Mammary epithelial cell (primary cell): ENCODE data around the gene CPLANE2.

Experiments
- EZH2 ChIP-seq: IDR thresholded peaks from 2 replicates; pipeline ENCODE4 v1.6.1; 2012; ENCODE audit warnings: low read length, inconsistent platforms, borderline replicate concordance
- TF ChIP-seq, protein P1 (sequence below), 2 donors: IDR thresholded peaks in 1 of 2; conservative IDR thresholded peaks in 1 of 2; 2 replicates each; pipeline ENCODE4 v1.5.1; 2011 to 2012; ENCODE audit warnings: inconsistent platforms in 2 of 2, low read length in 2 of 2, mild to moderate bottlenecking in 2 of 2, control low read depth in 1 of 2, low read depth in 1 of 2; ENCODE audit not compliant: insufficient read depth in 1 of 2; ENCODE audit errors: extremely low read depth in 1 of 2

GRCh38 chr1:16226490-16227179 is 10.3 kb downstream of the CPLANE2 start:
- TF ChIP-seq, protein P1, sequence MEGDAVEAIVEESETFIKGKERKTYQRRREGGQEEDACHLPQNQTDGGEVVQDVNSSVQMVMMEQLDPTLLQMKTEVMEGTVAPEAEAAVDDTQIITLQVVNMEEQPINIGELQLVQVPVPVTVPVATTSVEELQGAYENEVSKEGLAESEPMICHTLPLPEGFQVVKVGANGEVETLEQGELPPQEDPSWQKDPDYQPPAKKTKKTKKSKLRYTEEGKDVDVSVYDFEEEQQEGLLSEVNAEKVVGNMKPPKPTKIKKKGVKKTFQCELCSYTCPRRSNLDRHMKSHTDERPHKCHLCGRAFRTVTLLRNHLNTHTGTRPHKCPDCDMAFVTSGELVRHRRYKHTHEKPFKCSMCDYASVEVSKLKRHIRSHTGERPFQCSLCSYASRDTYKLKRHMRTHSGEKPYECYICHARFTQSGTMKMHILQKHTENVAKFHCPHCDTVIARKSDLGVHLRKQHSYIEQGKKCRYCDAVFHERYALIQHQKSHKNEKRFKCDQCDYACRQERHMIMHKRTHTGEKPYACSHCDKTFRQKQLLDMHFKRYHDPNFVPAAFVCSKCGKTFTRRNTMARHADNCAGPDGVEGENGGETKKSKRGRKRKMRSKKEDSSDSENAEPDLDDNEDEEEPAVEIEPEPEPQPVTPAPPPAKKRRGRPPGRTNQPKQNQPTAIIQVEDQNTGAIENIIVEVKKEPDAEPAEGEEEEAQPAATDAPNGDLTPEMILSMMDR (conservative IDR thresholded peaks at IDR 0.05 in 1 of 2, IDR thresholded peaks at IDR 0.05 in 1 of 2; ENCODE audit: extremely low read depth in 1 of 2, insufficient read depth in 1 of 2, low read depth in 1 of 2, low read length in 2 of 2): no peak
- no peak for TF ChIP-seq EZH2
